Midbrain (tissue), 1 donor: ENCODE results near the gene CCDC91.
"Not testable (repeated sequence)": the region's sequence is repeated elsewhere in the genome, so short reads cannot be mapped to it uniquely, and the experiment has no call there.

Experiments used
- DNase-seq: peaks from one replicate; lab custom pipeline; 2025; lab: John Stamatoyannopoulos, UW

CCDC91 gene

GRCh38 chr12:28180786-28181185, 9.5 kb upstream of the CCDC91 start:
- DNase-seq = no peak

GRCh38 chr12:28184375-28184774, 5.9 kb upstream of the CCDC91 start:
- DNase-seq = no peak

- DNase-seq = no peak
These were observed 3.8 kb upstream of the CCDC91 start for GRCh38 chr12:28186500-28186899.

- DNase-seq = no peak
These were observed 404 bp upstream of the CCDC91 start for GRCh38 chr12:28189784-28190320.

GRCh38 chr12:28191051-28192048, 1.1 kb downstream of the CCDC91 start:
- no peak for DNase-seq

GRCh38 chr12:28192125-28192524, 1.9 kb downstream of the CCDC91 start:
- DNase-seq = no peak

- not testable (repeated sequence) for DNase-seq
These were observed 4.4 kb downstream of the CCDC91 start for GRCh38 chr12:28194621-28195020.

- DNase-seq = not testable (repeated sequence)
These were observed 10.9 kb downstream of the CCDC91 start for GRCh38 chr12:28201136-28201535.

- DNase-seq = peak; percentile 31
These were observed 12.3 kb downstream of the CCDC91 start for GRCh38 chr12:28202374-28203130.

GRCh38 chr12:28209782-28210181, 19.5 kb downstream of the CCDC91 start:
- no peak for DNase-seq

GRCh38 chr12:28212182-28212581, 21.9 kb downstream of the CCDC91 start:
- no peak for DNase-seq

- DNase-seq = no peak
These were observed 24.8 kb downstream of the CCDC91 start for GRCh38 chr12:28215021-28215420.

- DNase-seq = no peak
These were observed 25.8 kb downstream of the CCDC91 start for GRCh38 chr12:28216016-28216415.

- DNase-seq = no peak
These were observed 27.5 kb downstream of the CCDC91 start for GRCh38 chr12:28217805-28218204.

- DNase-seq = no peak
These were observed 28.6 kb downstream of the CCDC91 start for GRCh38 chr12:28218875-28219274.

GRCh38 chr12:28219827-28220226, 29.6 kb downstream of the CCDC91 start:
- no peak for DNase-seq

- DNase-seq = no peak
These were observed 31.9 kb downstream of the CCDC91 start for GRCh38 chr12:28222081-28222700.

GRCh38 chr12:28223025-28223554, 32.8 kb downstream of the CCDC91 start:
- no peak for DNase-seq

- DNase-seq = no peak
These were observed 33.6 kb downstream of the CCDC91 start for GRCh38 chr12:28223858-28224257.

- DNase-seq = no peak
These were observed 36.4 kb downstream of the CCDC91 start for GRCh38 chr12:28226705-28227104.

- no peak for DNase-seq
These were observed 37.0 kb downstream of the CCDC91 start for GRCh38 chr12:28227251-28227650.

- no peak for DNase-seq
These were observed 41.0 kb downstream of the CCDC91 start for GRCh38 chr12:28231248-28231647.
